HG03342 (cell line): Measurements from ENCODE around the gene RMND5B.
"Not testable (repeated sequence)": the region's sequence is repeated elsewhere in the genome, so short reads cannot be mapped to it uniquely, and the experiment has no call there.

ENCODE experiments used
- ATAC-seq: cut with Tn5 transposase; IDR thresholded peaks from one replicate; pipeline ENCODE4 v1.9.1; 2021; ENCODE audit warnings: mild to moderate bottlenecking, moderate library complexity; ENCODE audit not compliant: unreplicated experiment

RMND5B gene

GRCh38 chr5:178127300-178128009 lies 3.4 kb upstream of the RMND5B start:
- ATAC-seq = not testable (repeated sequence)

GRCh38 chr5:178129296-178129695 lies 1.5 kb upstream of the RMND5B start:
- ATAC-seq = no peak

- ATAC-seq = not testable (repeated sequence)
Measured at GRCh38 chr5:178130234-178130575, 609 bp upstream of the RMND5B start.

GRCh38 chr5:178131446-178131996 lies 707 bp downstream of the RMND5B start:
- no peak for ATAC-seq

GRCh38 chr5:178136990-178137389 lies 6.2 kb downstream of the RMND5B start:
- ATAC-seq = no peak

GRCh38 chr5:178137991-178138390 lies 7.2 kb downstream of the RMND5B start:
- ATAC-seq = no peak

- no peak for ATAC-seq
Measured at GRCh38 chr5:178141550-178141949, 10.7 kb downstream of the RMND5B start.

GRCh38 chr5:178142642-178143041 lies 11.8 kb downstream of the RMND5B start:
- ATAC-seq = no peak

GRCh38 chr5:178143246-178143645 lies 12.4 kb downstream of the RMND5B start:
- ATAC-seq = no peak

GRCh38 chr5:178143901-178144300 lies 13.1 kb downstream of the RMND5B start:
- ATAC-seq = no peak

GRCh38 chr5:178145965-178146820 lies 15.4 kb downstream of the RMND5B start:
- ATAC-seq = peak; percentile 73

- ATAC-seq = no peak
Measured at GRCh38 chr5:178147406-178147805, 16.6 kb downstream of the RMND5B start.

GRCh38 chr5:178149199-178149932 lies 18.6 kb downstream of the RMND5B start:
- ATAC-seq = no peak

- ATAC-seq = no peak
Measured at GRCh38 chr5:178150977-178151734, 20.3 kb downstream of the RMND5B start.

- no peak for ATAC-seq
Measured at GRCh38 chr5:178152491-178153444, 22.0 kb downstream of the RMND5B start.

GRCh38 chr5:178153530-178154340 lies 22.9 kb downstream of the RMND5B start, which contains the start of gene NHP2:
TSS of gene NHP2 (minus strand) at chr5:178153885. CDS start at chr5:178153817, 68 bp downstream.
- peak; percentile 99 for ATAC-seq

- no peak for ATAC-seq
Measured at GRCh38 chr5:178155065-178155464, 24.3 kb downstream of the RMND5B start.

- ATAC-seq = no peak
Measured at GRCh38 chr5:178160176-178160575, 29.4 kb downstream of the RMND5B start.
